GM23248 (cell line): Measurements from ENCODE around the gene VANGL2. TPM values are rescaled to one million over a fixed set of nuclear protein-coding genes. Genes with fewer than 3 reads are reported as not detected.

Experiments used
- DNase-seq: peaks from one replicate; pipeline ENCODE4 v3.0.0-alpha.2; 2015
- H2AFZ ChIP-seq: fragments of 200-600 bp; sonication (generic); 2 replicates; pipeline ENCODE4 v1.6.1; 2016; ENCODE audit warnings: antibody characterized with exemption
- H3F3A ChIP-seq: fragments of 200-600 bp; sonication (generic); 2 replicates; pipeline ENCODE4 v1.6.1; 2016; ENCODE audit warnings: mild to moderate bottlenecking, antibody characterized with exemption, mixed run types; ENCODE audit not compliant: insufficient read depth
- H3K27ac ChIP-seq: fragments of 200-600 bp; sonication (generic); 2 replicates; pipeline ENCODE4 v1.5.1; 2016; ENCODE audit warnings: mild to moderate bottlenecking
- H3K27me3 ChIP-seq: fragments of 200-600 bp; sonication (generic); replicated peaks from 2 replicates; pipeline ENCODE4 v1.6.1; 2016; ENCODE audit warnings: mild to moderate bottlenecking; ENCODE audit not compliant: insufficient read depth
- H3K36me3 ChIP-seq: fragments of 200-600 bp; sonication (generic); 2 replicates; pipeline ENCODE4 v1.6.1; 2016; ENCODE audit warnings: low read depth, mild to moderate bottlenecking
- H3K4me1 ChIP-seq: fragments of 200-600 bp; sonication (generic); 2 replicates; pipeline ENCODE4 v1.6.1; 2016; ENCODE audit warnings: mild to moderate bottlenecking; ENCODE audit not compliant: insufficient read depth
- H3K4me2 ChIP-seq: fragments of 200-600 bp; sonication (generic); one replicate; pipeline ENCODE4 v1.6.1; 2016; ENCODE audit warnings: mild to moderate bottlenecking; ENCODE audit not compliant: unreplicated experiment
- H3K4me3 ChIP-seq: fragments of 200-600 bp; sonication (generic); 2 replicates; pipeline ENCODE4 v1.5.1; 2016; ENCODE audit warnings: mild to moderate bottlenecking
- H3K79me2 ChIP-seq: fragments of 200-600 bp; sonication (generic); 2 replicates; pipeline ENCODE4 v1.6.1; 2016; ENCODE audit warnings: mild to moderate bottlenecking; ENCODE audit not compliant: insufficient read depth
- H3K9ac ChIP-seq: fragments of 200-600 bp; sonication (generic); 2 replicates; pipeline ENCODE4 v1.6.1; 2016; ENCODE audit warnings: mild to moderate bottlenecking
- H3K9me2 ChIP-seq: fragments of 200-600 bp; sonication (generic); 2 replicates; pipeline ENCODE4 v1.6.1; 2016; ENCODE audit warnings: mixed run types, mild to moderate bottlenecking, moderate library complexity; ENCODE audit not compliant: insufficient read depth
- H3K9me3 ChIP-seq: fragments of 200-600 bp; sonication (generic); one replicate; pipeline ENCODE4 v1.6.1; 2017; ENCODE audit warnings: low read depth
- H4K20me1 ChIP-seq: fragments of 200-600 bp; sonication (generic); 2 replicates; pipeline ENCODE4 v1.6.0; 2016; ENCODE audit not compliant: insufficient read depth
- EZH2 ChIP-seq: fragments of 200-600 bp; sonication (generic); IDR thresholded peaks from 2 replicates; pipeline ENCODE4 v1.6.1; 2018; ENCODE audit warnings: antibody characterized with exemption, mild to moderate bottlenecking; ENCODE audit not compliant: insufficient read depth, poor library complexity, severe bottlenecking
- EZH2phosphoT487 ChIP-seq: fragments of 200-600 bp; sonication (generic); IDR thresholded peaks from 2 replicates; pipeline ENCODE4 v1.6.1; 2018; ENCODE audit warnings: antibody characterized with exemption, moderate library complexity, mild to moderate bottlenecking, low read depth; ENCODE audit not compliant: insufficient read depth
- WGBS, 2 experiments: methylation state at CpG; one replicate each; pipeline ENCODE4 v1.1.6; 2015 to 2017; ENCODE audit warnings: low lambda C conversion rate in 2 of 2, low coverage in 1 of 2; ENCODE audit errors: missing lambda C conversion rate in 2 of 2; 5-methylcytosine and 5-hydroxymethylcytosine counted together
- in situ Hi-C: fragments of 300-500 bp; cut with MboI; formaldehyde crosslinking; loops from 2 replicates; pipeline ENCODE4 v1.15.0; 2020
- polyA plus RNA-seq: library from polyadenylated mRNA; unstranded; fragments of >200 nt; fragmentation: Nextera tagmentation; extraction: Ambion mirVana; gene quantifications from 2 replicates; pipeline ENCODE4 v1.2.1, GENCODE V29; 2016
- total RNA-seq: library from RNA; depleted of rRNA; stranded (reverse); fragments of >200 nt; shearing (Covaris generic); gene quantifications from 2 replicates; pipeline ENCODE4 v1.2.3, GENCODE V29; 2014

VANGL2 gene
- total and polyA plus RNA-seq, 2 experiments from 2014 or later = not detected

- Histone ChIP-seq H3K4me2 (no peak overlapping the region), H3K4me3 (no peak overlapping the region), H3K9ac (no peak overlapping the region), H3K27ac (no peak overlapping the region), H3F3A (no peaks in the 10 kb centered on the region), H3K79me2 (no peaks in the 10 kb centered on the region), H2AFZ (no peak overlapping the region), H3K27me3 (no peaks in the 10 kb centered on the region), H3K36me3 (no peaks in the 10 kb centered on the region), H3K9me2 (no peaks in the 10 kb centered on the region), H4K20me1 (no peaks in the 10 kb centered on the region), H3K4me1 (no peaks in the 10 kb centered on the region), H3K9me3 (no peaks in the 10 kb centered on the region)
- 5 to 8% methylated on average over 2 of the region's 2 CpGs for WGBS, 2 experiments
- DNase-seq = no peak
- in situ Hi-C loops = no loop called here
- TF ChIP-seq EZH2 = no peak
- no peak for TF ChIP-seq EZH2phosphoT487
Observed at GRCh38 chr1:160459687-160460086, 59.3 kb downstream of the VANGL2 start.

GRCh38 chr1:160460214-160460642 is 59.9 kb downstream of the VANGL2 start:
- no peaks in the 10 kb centered on the region for H3F3A ChIP-seq
- no peak overlapping the region for H3K4me3 ChIP-seq
- in situ Hi-C loops = no loop called here
- H3K79me2 ChIP-seq = no peaks in the 10 kb centered on the region
- no peak for TF ChIP-seq EZH2
- TF ChIP-seq EZH2phosphoT487 = no peak
- no peak overlapping the region for H2AFZ ChIP-seq
- no peak overlapping the region for H3K27ac ChIP-seq
- no peak for DNase-seq
- H3K36me3 ChIP-seq = no peaks in the 10 kb centered on the region
- no peaks in the 10 kb centered on the region for H3K9me2 ChIP-seq
- 50 to 54% methylated on average over 5 of the region's 5 CpGs for WGBS, 2 experiments
- no peaks in the 10 kb centered on the region for H3K4me1 ChIP-seq
- no peaks in the 10 kb centered on the region for H3K9me3 ChIP-seq
- no peaks in the 10 kb centered on the region for H3K27me3 ChIP-seq
- no peaks in the 10 kb centered on the region for H4K20me1 ChIP-seq
- H3K4me2 ChIP-seq = no peak overlapping the region
- no peak overlapping the region for H3K9ac ChIP-seq

- no peaks in the 10 kb centered on the region for H3K9me3 ChIP-seq
- no peak overlapping the region for H3K27ac ChIP-seq
- H4K20me1 ChIP-seq = no peaks in the 10 kb centered on the region
- H3K4me2 ChIP-seq = no peak overlapping the region
- 42 to 56% methylated on average over 4 of the region's 4 CpGs for WGBS, 2 experiments
- no peak for DNase-seq
- H3K9me2 ChIP-seq = no peaks in the 10 kb centered on the region
- H3K79me2 ChIP-seq = no peaks in the 10 kb centered on the region
- H3K9ac ChIP-seq = no peak overlapping the region
- H3F3A ChIP-seq = no peaks in the 10 kb centered on the region
- no peaks in the 10 kb centered on the region for H3K27me3 ChIP-seq
- H3K4me3 ChIP-seq = no peak overlapping the region
- H3K36me3 ChIP-seq = no peaks in the 10 kb centered on the region
- no peaks in the 10 kb centered on the region for H3K4me1 ChIP-seq
- TF ChIP-seq EZH2phosphoT487 (no peak), EZH2 (no peak)
- no peak overlapping the region for H2AFZ ChIP-seq
- in situ Hi-C loops = no loop called here
Observed at GRCh38 chr1:160460683-160461287, 60.4 kb downstream of the VANGL2 start.

- H3K9me3 ChIP-seq = no peaks in the 10 kb centered on the region
- H3K4me2 ChIP-seq = no peak overlapping the region
- H3K36me3 ChIP-seq = no peaks in the 10 kb centered on the region
- WGBS, 2 experiments = 37 to 43% methylated on average over 6 of the region's 6 CpGs
- H3K4me1 ChIP-seq = no peaks in the 10 kb centered on the region
- no peak for DNase-seq
- no peaks in the 10 kb centered on the region for H3K79me2 ChIP-seq
- H4K20me1 ChIP-seq = no peaks in the 10 kb centered on the region
- no peaks in the 10 kb centered on the region for H3K9me2 ChIP-seq
- H3K4me3 ChIP-seq = no peak overlapping the region
- no peak overlapping the region for H3K9ac ChIP-seq
- TF ChIP-seq EZH2phosphoT487 (no peak), EZH2 (no peak)
- in situ Hi-C loops = no loop called here
- H2AFZ ChIP-seq = no peak overlapping the region
- H3F3A ChIP-seq = no peaks in the 10 kb centered on the region
- no peak overlapping the region for H3K27ac ChIP-seq
- H3K27me3 ChIP-seq = no peaks in the 10 kb centered on the region
Observed at GRCh38 chr1:160465123-160465522, 64.8 kb downstream of the VANGL2 start.
